ENCODE data around the gene CCDC191. TPM values are rescaled to one million over a fixed set of nuclear protein-coding genes. Genes with fewer than 3 reads are reported as not detected.

Gene CCDC191
- total and polyA plus RNA-seq, 4 donors, result 2.5 to 15.3 (median 5.6) TPM

- WGBS, 2 donors, result 94 to 96% methylated on average over 27 of the region's 27 CpGs
- no peaks in the 10 kb centered on the region for H3K9me3 ChIP-seq (ENCODE audit: control insufficient read depth in 4 of 4, insufficient read depth in 3 of 4, low read length in 3 of 4)
- DNase-seq (no peak), ATAC-seq (ENCODE audit: insufficient read depth, low FRiP score) (no peak)
- H3K4me3 ChIP-seq, result no peak overlapping the region
- H3K36me3 ChIP-seq (ENCODE audit: control insufficient read depth in 4 of 4, insufficient read depth in 4 of 4, low read length in 4 of 4), result no peaks in the 10 kb centered on the region
- H3K27ac ChIP-seq (ENCODE audit: low read depth in 1 of 2, low read length in 1 of 2), result no peak overlapping the region
- no peaks in the 10 kb centered on the region for H3K27me3 ChIP-seq (ENCODE audit: control insufficient read depth in 3 of 3, insufficient read depth in 3 of 3, low read length in 2 of 3)
- no peak overlapping the region for H3K9ac ChIP-seq (ENCODE audit: insufficient read depth in 1 of 2, low read length in 2 of 2)
- H3K4me1 ChIP-seq (ENCODE audit: control insufficient read depth in 5 of 5, insufficient read depth in 5 of 5, low read length in 5 of 5), result no peaks in the 10 kb centered on the region
- TF ChIP-seq CTCF (IDR thresholded peaks at IDR 0.05; ENCODE audit: control extremely low read depth, extremely low read depth), result no peak
Observed at GRCh38 chr3:114103181-114103580, 46.9 kb upstream of the CCDC191 start.

- H3K4me1 ChIP-seq (ENCODE audit: control insufficient read depth in 5 of 5, insufficient read depth in 5 of 5, low read length in 5 of 5), result no peaks in the 10 kb centered on the region
- TF ChIP-seq CTCF (IDR thresholded peaks at IDR 0.05; ENCODE audit: control extremely low read depth, extremely low read depth), result no peak
- no peak for ATAC-seq (ENCODE audit: insufficient read depth, low FRiP score)
- no peaks in the 10 kb centered on the region for H3K27me3 ChIP-seq (ENCODE audit: control insufficient read depth in 3 of 3, insufficient read depth in 3 of 3, low read length in 2 of 3)
- H3K9ac ChIP-seq (ENCODE audit: insufficient read depth in 1 of 2, low read length in 2 of 2), result no peak overlapping the region
- no peaks in the 10 kb centered on the region for H3K9me3 ChIP-seq (ENCODE audit: control insufficient read depth in 4 of 4, insufficient read depth in 3 of 4, low read length in 3 of 4)
- no peak overlapping the region for H3K4me3 ChIP-seq
- 57 to 79% methylated on average over 1 of the region's 1 CpG for WGBS, 2 donors
- H3K36me3 ChIP-seq (ENCODE audit: control insufficient read depth in 4 of 4, insufficient read depth in 4 of 4, low read length in 4 of 4), result no peaks in the 10 kb centered on the region
- no peak for DNase-seq
- H3K27ac ChIP-seq (ENCODE audit: low read depth in 1 of 2, low read length in 1 of 2), result no peak overlapping the region
Observed at GRCh38 chr3:114101101-114101500, 44.8 kb upstream of the CCDC191 start.

- no peak overlapping the region for H3K9ac ChIP-seq (ENCODE audit: insufficient read depth in 1 of 2, low read length in 2 of 2)
- H3K27me3 ChIP-seq (ENCODE audit: control insufficient read depth in 3 of 3, insufficient read depth in 3 of 3, low read length in 2 of 3), result no peaks in the 10 kb centered on the region
- H3K36me3 ChIP-seq (ENCODE audit: control insufficient read depth in 4 of 4, insufficient read depth in 4 of 4, low read length in 4 of 4), result no peaks in the 10 kb centered on the region
- H3K4me3 ChIP-seq, result no peak overlapping the region
- no peaks in the 10 kb centered on the region for H3K9me3 ChIP-seq (ENCODE audit: control insufficient read depth in 4 of 4, insufficient read depth in 3 of 4, low read length in 3 of 4)
- no peak overlapping the region for H3K27ac ChIP-seq (ENCODE audit: low read depth in 1 of 2, low read length in 1 of 2)
- ATAC-seq (ENCODE audit: insufficient read depth, low FRiP score), result no peak
- 74 to 79% methylated on average over 3 of the region's 3 CpGs for WGBS, 2 donors
- H3K4me1 ChIP-seq (ENCODE audit: control insufficient read depth in 5 of 5, insufficient read depth in 5 of 5, low read length in 5 of 5), result peaks cover 0 to 2% (median 0%) of the 10 kb centered on the region in 5 donors
- no peak for DNase-seq
- TF ChIP-seq CTCF (IDR thresholded peaks at IDR 0.05; ENCODE audit: control extremely low read depth, extremely low read depth), result no peak
Observed at GRCh38 chr3:114095796-114096195, 39.5 kb upstream of the CCDC191 start.

GRCh38 chr3:114093596-114093995 lies 37.3 kb upstream of the CCDC191 start:
- Histone ChIP-seq H3K36me3 (ENCODE audit: control insufficient read depth in 4 of 4, insufficient read depth in 4 of 4, low read length in 4 of 4) (no peaks in the 10 kb centered on the region), H3K4me1 (ENCODE audit: control insufficient read depth in 5 of 5, insufficient read depth in 5 of 5, low read length in 5 of 5) (peaks cover 0 to 2% (median 0%) of the 10 kb centered on the region in 5 donors), H3K9ac (ENCODE audit: insufficient read depth in 1 of 2, low read length in 2 of 2) (no peak overlapping the region), H3K4me3 (no peak overlapping the region), H3K27ac (ENCODE audit: low read depth in 1 of 2, low read length in 1 of 2) (no peak overlapping the region), H3K27me3 (ENCODE audit: control insufficient read depth in 3 of 3, insufficient read depth in 3 of 3, low read length in 2 of 3) (no peaks in the 10 kb centered on the region), H3K9me3 (ENCODE audit: control insufficient read depth in 4 of 4, insufficient read depth in 3 of 4, low read length in 3 of 4) (no peaks in the 10 kb centered on the region)
- no peak for TF ChIP-seq CTCF (IDR thresholded peaks at IDR 0.05; ENCODE audit: control extremely low read depth, extremely low read depth)
- DNase-seq, result peak; percentile 26 to 63 (median 31)
- no peak for ATAC-seq (ENCODE audit: insufficient read depth, low FRiP score)
- 49 to 50% methylated on average over 2 of the region's 2 CpGs for WGBS, 2 donors
